Tibial artery (tissue), 4 donors: ENCODE measurements around the gene TTC36.
"Not testable (repeated sequence)": the region's sequence is repeated elsewhere in the genome, so short reads cannot be mapped to it uniquely, and the experiment has no call there.

ENCODE experiments used
- DNase-seq, 2 donors: peaks; one replicate each; pipeline ENCODE4 v3.0.0-alpha.2; 2019
- H3K27ac ChIP-seq, 2 donors: fragments of 200-600 bp; sonication (generic) in 1 of 2; 1 replicate in 1 of 2; 2 replicates in 1 of 2; pipeline ENCODE4 v1.5.1; 2018 to 2019; ENCODE audit warnings: mild to moderate bottlenecking in 1 of 2
- H3K27me3 ChIP-seq, 2 donors: fragments of 200-600 bp; sonication (generic) in 1 of 2; one replicate each; pipeline versions ENCODE4 v1.5.1 to v1.6.0; 2016 to 2019
- H3K36me3 ChIP-seq, 3 donors: fragments of 200-600 bp; sonication (generic) in 2 of 3; one replicate each; pipeline ENCODE4 v1.5.1; 2016 to 2019; ENCODE audit warnings: mild to moderate bottlenecking in 2 of 3
- H3K4me1 ChIP-seq, 4 donors: fragments of 200-600 bp; sonication (generic) in 2 of 4; 1 replicate in 3 of 4; 2 replicates in 1 of 4; pipeline ENCODE4 v1.5.1; 2016 to 2019
- H3K4me3 ChIP-seq, 2 donors: fragments of 200-600 bp; sonication (generic) in 1 of 2; 1 replicate in 1 of 2; 2 replicates in 1 of 2; pipeline ENCODE4 v1.5.1; 2018 to 2019; ENCODE audit warnings: mild to moderate bottlenecking in 2 of 2
- H3K9me3 ChIP-seq, 3 donors: fragments of 200-600 bp; sonication (generic) in 1 of 3; one replicate each; pipeline ENCODE4 v1.5.1; 2016 to 2019
- CTCF ChIP-seq, 2 experiments: fragments of 200-600 bp in 1 of 2; fragments of 450-650 bp in 1 of 2; IDR thresholded peaks; one replicate each; pipeline ENCODE4 v1.5.1; 2017 to 2019; ENCODE audit warnings: antibody characterized with exemption in 2 of 2, mild to moderate bottlenecking in 1 of 2, moderate library complexity in 1 of 2
- intact Hi-C: fragments of 100-400 bp; cut with DNase I; formaldehyde crosslinking; loops from one replicate; pipeline ENCODE4 v1.15.0; 2023; ENCODE audit warnings: low total_unique reads

The TTC36 gene

GRCh38 chr11:118572061-118572980 is 45.0 kb downstream of the TTC36 start, which contains the start of gene ARCN1:
Gene ARCN1, plus strand, starts transcription at chr11:118572409. Its CDS starts 139 bp downstream, at chr11:118572548.
- intact Hi-C loops: loop anchor here (5.0 kb wide), 1 partner anchor 35 kb away; the partner anchor contains the start of gene PHLDB1
- peaks cover 0 to 46% (median 21%) of the 10 kb centered on the region in 4 donors for H3K4me1 ChIP-seq

GRCh38 chr11:118572981-118573550 is 45.8 kb downstream of the TTC36 start:
- no peak for TF ChIP-seq CTCF (IDR thresholded peaks at IDR 0.05)
- Histone ChIP-seq H3K4me3 (peak overlapping the region; percentile 98), H3K27ac (peak overlapping the region; percentile 99), H3K4me1 (peaks cover 0 to 53% (median 24%) of the 10 kb centered on the region in 4 donors), H3K9me3 (no peaks in the 10 kb centered on the region), H3K27me3 (no peaks in the 10 kb centered on the region), H3K36me3 (no peaks in the 10 kb centered on the region)
- intact Hi-C loops: loop anchor here (5.0 kb wide), 1 partner anchor 34 kb away; the partner anchor contains the start of gene PHLDB1
- DNase-seq: no peak

More at GRCh38 chr11:118572061-118572980, 45.0 kb downstream of the TTC36 start, which contains the start of gene ARCN1:
- H3K27ac ChIP-seq: peak within 1 kb of the TSS; percentile 99
- no peak for TF ChIP-seq CTCF (IDR thresholded peaks at IDR 0.05)
- H3K36me3 ChIP-seq: no peaks in the 10 kb centered on the region
- DNase-seq: peak; percentile 74 to 90
- no peaks in the 10 kb centered on the region for H3K27me3 ChIP-seq
- H3K9me3 ChIP-seq: no peaks in the 10 kb centered on the region
- peak within 1 kb of the TSS; percentile 98 for H3K4me3 ChIP-seq

- H3K27ac ChIP-seq: no peak overlapping the region
- no peaks in the 10 kb centered on the region for H3K27me3 ChIP-seq
- no peaks in the 10 kb centered on the region for H3K36me3 ChIP-seq
- no peaks in the 10 kb centered on the region for H3K9me3 ChIP-seq
- no peak for DNase-seq
- H3K4me3 ChIP-seq: peak overlapping the region in 1 of 2 donors; percentile 98
- H3K4me1 ChIP-seq: peaks cover 0 to 68% (median 24%) of the 10 kb centered on the region in 4 donors
- no peak for TF ChIP-seq CTCF (IDR thresholded peaks at IDR 0.05)
- intact Hi-C loops: loop anchor here (5.0 kb wide), 1 partner anchor 33 kb away; the partner anchor contains the start of gene PHLDB1
Observed at GRCh38 chr11:118574636-118575035, 47.4 kb downstream of the TTC36 start.

GRCh38 chr11:118577995-118578394 is 50.7 kb downstream of the TTC36 start:
- H3K27me3 ChIP-seq, H3K4me3 ChIP-seq, DNase-seq, intact Hi-C loops, H3K9me3 ChIP-seq: not testable (repeated sequence)
- H3K27ac ChIP-seq: peak overlapping the region in 1 of 2 donors; percentile 22
- H3K4me1 ChIP-seq: peaks cover 0 to 72% (median 26%) of the 10 kb centered on the region in 4 donors
- H3K36me3 ChIP-seq: peaks cover under 1 to 22% (median 14%) of the 10 kb centered on the region in 3 donors
